PFSK-1 (cell line): ENCODE data around the gene MAST3.

ENCODE experiments used
- POLR2AphosphoS5 ChIP-seq: IDR thresholded peaks from 2 replicates; pipeline ENCODE4 v1.6.1; 2012; ENCODE audit warnings: low read depth, mild to moderate bottlenecking, control low read depth, low read length, moderate library complexity
- TF ChIP-seq, protein P1 (sequence below), 2 experiments: IDR thresholded peaks; 2 replicates each; pipeline versions ENCODE4 v1.6.1 to v1.8.0; 2011 to 2012; ENCODE audit warnings: low read depth in 2 of 2, low read length in 2 of 2, control low read depth in 1 of 2, inconsistent platforms in 1 of 2, mild to moderate bottlenecking in 1 of 2, moderate library complexity in 1 of 2; ENCODE audit not compliant: insufficient read depth in 1 of 2

DNA sequence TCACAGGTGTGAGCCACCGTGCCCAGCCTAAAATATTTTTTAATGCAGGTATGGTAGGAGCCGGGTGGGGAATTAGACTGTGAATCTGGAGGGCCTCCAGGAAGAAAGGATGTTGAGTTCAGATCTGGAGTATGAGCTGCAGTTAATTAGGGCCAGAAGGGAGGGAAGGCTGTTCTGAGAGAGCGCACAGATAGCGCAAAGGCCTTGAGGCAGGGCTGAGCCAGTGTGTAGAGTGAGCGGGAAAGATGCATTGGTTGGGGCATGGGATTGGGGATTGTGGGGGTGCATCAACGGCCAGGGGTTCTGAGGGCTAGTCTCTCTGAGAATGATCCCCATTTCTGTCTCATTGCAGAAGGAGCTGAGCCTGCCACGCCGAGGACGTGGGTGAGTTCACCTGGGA, 9.7 kb downstream of the MAST3 start:
- TF ChIP-seq, protein P1, sequence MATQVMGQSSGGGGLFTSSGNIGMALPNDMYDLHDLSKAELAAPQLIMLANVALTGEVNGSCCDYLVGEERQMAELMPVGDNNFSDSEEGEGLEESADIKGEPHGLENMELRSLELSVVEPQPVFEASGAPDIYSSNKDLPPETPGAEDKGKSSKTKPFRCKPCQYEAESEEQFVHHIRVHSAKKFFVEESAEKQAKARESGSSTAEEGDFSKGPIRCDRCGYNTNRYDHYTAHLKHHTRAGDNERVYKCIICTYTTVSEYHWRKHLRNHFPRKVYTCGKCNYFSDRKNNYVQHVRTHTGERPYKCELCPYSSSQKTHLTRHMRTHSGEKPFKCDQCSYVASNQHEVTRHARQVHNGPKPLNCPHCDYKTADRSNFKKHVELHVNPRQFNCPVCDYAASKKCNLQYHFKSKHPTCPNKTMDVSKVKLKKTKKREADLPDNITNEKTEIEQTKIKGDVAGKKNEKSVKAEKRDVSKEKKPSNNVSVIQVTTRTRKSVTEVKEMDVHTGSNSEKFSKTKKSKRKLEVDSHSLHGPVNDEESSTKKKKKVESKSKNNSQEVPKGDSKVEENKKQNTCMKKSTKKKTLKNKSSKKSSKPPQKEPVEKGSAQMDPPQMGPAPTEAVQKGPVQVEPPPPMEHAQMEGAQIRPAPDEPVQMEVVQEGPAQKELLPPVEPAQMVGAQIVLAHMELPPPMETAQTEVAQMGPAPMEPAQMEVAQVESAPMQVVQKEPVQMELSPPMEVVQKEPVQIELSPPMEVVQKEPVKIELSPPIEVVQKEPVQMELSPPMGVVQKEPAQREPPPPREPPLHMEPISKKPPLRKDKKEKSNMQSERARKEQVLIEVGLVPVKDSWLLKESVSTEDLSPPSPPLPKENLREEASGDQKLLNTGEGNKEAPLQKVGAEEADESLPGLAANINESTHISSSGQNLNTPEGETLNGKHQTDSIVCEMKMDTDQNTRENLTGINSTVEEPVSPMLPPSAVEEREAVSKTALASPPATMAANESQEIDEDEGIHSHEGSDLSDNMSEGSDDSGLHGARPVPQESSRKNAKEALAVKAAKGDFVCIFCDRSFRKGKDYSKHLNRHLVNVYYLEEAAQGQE (IDR thresholded peaks at IDR 0.05; ENCODE audit: insufficient read depth in 1 of 2, low read depth in 2 of 2, low read length in 2 of 2): no peak
- TF ChIP-seq POLR2AphosphoS5: no peak
